Activated CD4-positive, alpha-beta T cell treated with anti-CD3 and anti-CD28 coated beads for 24 hours (primary cell): ENCODE measurements around the gene ACER3.
"Not testable (repeated sequence)": the region's sequence is repeated elsewhere in the genome, so short reads cannot be mapped to it uniquely, and the experiment has no call there.

ENCODE experiments used
- DNase-seq, 2 donors: peaks; one replicate each; pipeline ENCODE4 v3.0.0-alpha.2; 2020; ENCODE audit warnings: low read depth in 2 of 2

ACER3 gene

GRCh38 chr11:76836613-76837291 lies 24.0 kb upstream of the ACER3 start:
- DNase-seq, result no peak

GRCh38 chr11:76837696-76838677 lies 22.7 kb upstream of the ACER3 start:
- DNase-seq, result no peak

- DNase-seq, result no peak
Measured at GRCh38 chr11:76838678-76839068, 22.0 kb upstream of the ACER3 start.

- no peak for DNase-seq
Measured at GRCh38 chr11:76839311-76839710, 21.4 kb upstream of the ACER3 start.

GRCh38 chr11:76841923-76842452 lies 18.7 kb upstream of the ACER3 start:
- no peak for DNase-seq

- DNase-seq, result no peak
Measured at GRCh38 chr11:76843907-76844306, 16.8 kb upstream of the ACER3 start.

- no peak for DNase-seq
Measured at GRCh38 chr11:76844511-76844910, 16.2 kb upstream of the ACER3 start.

GRCh38 chr11:76845069-76845468 lies 15.6 kb upstream of the ACER3 start:
- no peak for DNase-seq

GRCh38 chr11:76846441-76846840 lies 14.3 kb upstream of the ACER3 start:
- no peak for DNase-seq

GRCh38 chr11:76849376-76849775 lies 11.3 kb upstream of the ACER3 start:
- DNase-seq, result no peak

- DNase-seq, result no peak
Measured at GRCh38 chr11:76850130-76850529, 10.6 kb upstream of the ACER3 start.

- DNase-seq, result no peak
Measured at GRCh38 chr11:76850815-76851214, 9.9 kb upstream of the ACER3 start.

GRCh38 chr11:76854709-76855108 lies 6.0 kb upstream of the ACER3 start:
- DNase-seq, result no peak

GRCh38 chr11:76855670-76856069 lies 5.0 kb upstream of the ACER3 start:
- DNase-seq, result not testable (repeated sequence)

- no peak for DNase-seq
Measured at GRCh38 chr11:76856106-76856505, 4.6 kb upstream of the ACER3 start.

GRCh38 chr11:76856571-76856970 lies 4.1 kb upstream of the ACER3 start:
- no peak for DNase-seq

- DNase-seq, result no peak
Measured at GRCh38 chr11:76857781-76858410, 2.8 kb upstream of the ACER3 start.

- no peak for DNase-seq
Measured at GRCh38 chr11:76859708-76860227, 950 bp upstream of the ACER3 start.

GRCh38 chr11:76861490-76861953 lies 804 bp downstream of the ACER3 start:
- DNase-seq, result no peak

GRCh38 chr11:76862794-76863193 lies 2.1 kb downstream of the ACER3 start:
- DNase-seq, result not testable (repeated sequence)

GRCh38 chr11:76863196-76863777 lies 2.6 kb downstream of the ACER3 start:
- no peak for DNase-seq
